A549 (cell line): ENCODE results near the gene ACVR1. TPM values are rescaled to one million over a fixed set of nuclear protein-coding genes. Genes with fewer than 3 reads are reported as not detected.

ENCODE experiments used
- ATAC-seq, 2 experiments: fragments of 200-7000 bp in 1 of 2; fragments of >200 bp in 1 of 2; cut with Nextera tagmentation in 1 of 2; cut with Tn5 transposase in 1 of 2; 3 replicates each; pipeline versions ENCODE4 v1.8.0 to v1.9.1; 2018 to 2020; ENCODE audit warnings: mild to moderate bottlenecking in 1 of 2, moderate library complexity in 1 of 2
- CTCF ChIA-PET: fragments of 300-600 bp; sonication (Branson Sonifier 250); formaldehyde crosslinking; extraction: SDS; loops from one replicate; lab custom pipeline; 2021; ENCODE audit warnings: antibody characterized with exemption, inconsistent platforms; lab: Yijun Ruan, JAX
- POLR2A ChIA-PET: fragments of 350-600 bp; formaldehyde crosslinking; extraction: SDS; loops from one replicate; lab custom pipeline; 2021; ENCODE audit warnings: antibody characterized with exemption, inconsistent platforms; lab: Yijun Ruan, JAX
- DNase-seq, 2 experiments: peaks; one replicate each; pipeline versions ENCODE4 v3.0.0 to v3.0.0-alpha.2; 2011 to 2016; ENCODE audit warnings: low read depth in 1 of 2, low spot score in 1 of 2
- FAIRE-seq: peaks from 2 replicates; lab custom pipeline; 2011; peaks lifted over from hg19 to GRCh38; lab: Jason Lieb, UNC
- H3K27ac ChIP-seq, 2 experiments: fragments of >200 bp; sonication (Bioruptor Twin); formaldehyde crosslinking; 3 replicates each; pipeline ENCODE4 v1.5.1; 2016 to 2017
- H3K4me1 ChIP-seq: fragments of >200 bp; sonication (Bioruptor Twin); formaldehyde crosslinking; 3 replicates; pipeline ENCODE4 v1.6.1; 2016
- H3K4me2 ChIP-seq: fragments of >200 bp; sonication (Bioruptor Twin); formaldehyde crosslinking; 3 replicates; pipeline ENCODE4 v1.6.1; 2016
- H3K4me3 ChIP-seq: fragments of >200 bp; sonication (Bioruptor Twin); formaldehyde crosslinking; 3 replicates; pipeline ENCODE4 v1.5.1; 2016
- H3K9me3 ChIP-seq: fragments of >200 bp; sonication (Bioruptor Twin); formaldehyde crosslinking; 3 replicates; pipeline ENCODE4 v1.6.1; 2016
- BCL3 ChIP-seq: fragments of >200 bp; sonication (Bioruptor Twin); formaldehyde crosslinking; IDR thresholded peaks from 3 replicates; pipeline ENCODE4 v1.6.1; 2016
- CBX8 ChIP-seq: fragments of 200-600 bp; sonication (generic); IDR thresholded peaks from 2 replicates; pipeline ENCODE4 v1.6.1; 2016
- CEBPB ChIP-seq, 2 experiments: fragments of >200 bp in 1 of 2; sonication (Bioruptor Twin) in 1 of 2; formaldehyde crosslinking in 1 of 2; IDR thresholded peaks; 2 replicates each; pipeline ENCODE4 v1.6.1; 2012 to 2016
- E2F6 ChIP-seq: IDR thresholded peaks from 2 replicates; pipeline ENCODE4 v1.6.1; 2012; ENCODE audit warnings: low read depth, borderline replicate concordance
- EHF ChIP-seq: fragments of 250-450 bp; sonication (Bioruptor Pico); IDR thresholded peaks from 2 replicates; pipeline ENCODE4 v1.5.0; 2020; ENCODE audit warnings: mild to moderate bottlenecking
- EHMT2 ChIP-seq: fragments of 200-600 bp; sonication (generic); IDR thresholded peaks from 2 replicates; pipeline ENCODE4 v1.6.1; 2016; ENCODE audit warnings: antibody characterized with exemption, low read depth, mild to moderate bottlenecking, moderate library complexity
- FOSL2 ChIP-seq, 2 experiments: fragments of 450-650 bp in 1 of 2; fragments of >200 bp in 1 of 2; sonication (Bioruptor Twin) in 1 of 2; formaldehyde crosslinking; IDR thresholded peaks; 2 replicates each; pipeline versions ENCODE4 v1.5.0 to v1.6.1; 2016 to 2020; ENCODE audit warnings: mild to moderate bottlenecking in 1 of 2, moderate library complexity in 1 of 2
- HDAC2 ChIP-seq: fragments of 200-600 bp; sonication (generic); IDR thresholded peaks from 2 replicates; pipeline ENCODE4 v1.6.1; 2016
- HOXB5 ChIP-seq: fragments of 250-450 bp; sonication (Bioruptor Pico); IDR thresholded peaks from 2 replicates; pipeline ENCODE4 v1.5.0; 2020; ENCODE audit warnings: mild to moderate bottlenecking, moderate library complexity
- NFE2L2 ChIP-seq: fragments of 150-350 bp; conservative IDR thresholded peaks from 2 replicates; pipeline ENCODE4 v1.6.1; 2014; ENCODE audit warnings: low read length
- RAD21 ChIP-seq, 2 experiments: fragments of >200 bp in 1 of 2; sonication (Bioruptor Twin) in 1 of 2; formaldehyde crosslinking in 1 of 2; IDR thresholded peaks in 1 of 2; conservative IDR thresholded peaks in 1 of 2; 2 replicates in 1 of 2; 3 replicates in 1 of 2; pipeline ENCODE4 v1.6.1; 2012 to 2018; ENCODE audit warnings: inconsistent platforms in 1 of 2
- REST ChIP-seq: fragments of 200-600 bp; sonication (generic); IDR thresholded peaks from 2 replicates; pipeline ENCODE4 v1.6.1; 2016; ENCODE audit warnings: antibody characterized with exemption, mild to moderate bottlenecking, moderate library complexity
- RFX5 ChIP-seq: fragments of 450-650 bp; IDR thresholded peaks from 2 replicates; pipeline ENCODE4 v1.7.1; 2014; ENCODE audit warnings: antibody characterized with exemption, mild to moderate bottlenecking, moderate library complexity
- RNF2 ChIP-seq: fragments of 200-600 bp; sonication (generic); IDR thresholded peaks from 2 replicates; pipeline ENCODE4 v1.6.1; 2016; ENCODE audit warnings: low read depth, mild to moderate bottlenecking, antibody characterized with exemption, moderate library complexity, borderline replicate concordance
- SMC3 ChIP-seq: fragments of >200 bp; sonication (Bioruptor Twin); formaldehyde crosslinking; IDR thresholded peaks from 3 replicates; pipeline ENCODE4 v1.6.1; 2018; ENCODE audit warnings: inconsistent platforms
- ZC3H11A ChIP-seq: fragments of 450-650 bp; IDR thresholded peaks from 2 replicates; pipeline ENCODE4 v1.6.1; 2014; ENCODE audit warnings: antibody characterized with exemption, mild to moderate bottlenecking
- ZNF302 ChIP-seq: fragments of 250-450 bp; sonication (Bioruptor Pico); IDR thresholded peaks from 2 replicates; pipeline ENCODE4 v1.9.0; 2021; ENCODE audit warnings: inconsistent platforms, mild to moderate bottlenecking, moderate library complexity
- WGBS: methylation state at CpG from one replicate; pipeline ENCODE4 v1.1.6; 2017; ENCODE audit errors: missing lambda C conversion rate; 5-methylcytosine and 5-hydroxymethylcytosine counted together
- polyA plus RNA-seq, 4 experiments: library from polyadenylated mRNA; depleted of rRNA in 3 of 4; stranded (reverse); fragments of >200 nt; fragmentation: RNase III in 1 of 4; extraction: RNeasy Plus Mini Kit Qiagen cat#74134 plus additional on column Dnase treatment in 1 of 4; gene quantifications; 2 replicates in 3 of 4; 3 replicates in 1 of 4; pipeline ENCODE4 v1.2.3, GENCODE V29; 2011 to 2017
- TF ChIP-seq, protein P1 (sequence below): fragments of >200 bp; sonication (Bioruptor Twin); formaldehyde crosslinking; IDR thresholded peaks from 3 replicates; pipeline ENCODE4 v1.5.1; 2016
- TF ChIP-seq, protein P2 (sequence below): fragments of 150-350 bp; IDR thresholded peaks from 2 replicates; pipeline ENCODE4 v1.6.1; 2014; ENCODE audit warnings: low read depth, mild to moderate bottlenecking, low read length

ACVR1 gene
- polyA plus RNA-seq, 2 of the 4 experiments (the other 2 are of a cell fraction), result 14.6 to 21.6 TPM

GRCh38 chr2:157902692-157903091 lies 26.6 kb upstream of the ACVR1 start:
- DNase-seq (no peak), FAIRE-seq (no peak), ATAC-seq (no peak)
- WGBS, result 55% methylated on average over 1 of the region's 1 CpG
- Histone ChIP-seq H3K4me1 (peaks cover 11% of the 10 kb centered on the region; the same call in 2 of the 3 replicates), H3K4me3 (no peak overlapping the region), H3K27ac (no peak overlapping the region), H3K4me2 (no peak overlapping the region)
- POLR2A ChIA-PET, result interaction anchor here (0.6 kb wide), 1 partner anchor 368 kb away, joined by 3 read pairs; no protein-coding TSS in a partner anchor
- CTCF ChIA-PET, result interaction anchor here (0.6 to 0.9 kb wide), 2 partner anchors 106 to 575 kb away, joined by 3 to 5 read pairs; no protein-coding TSS in a partner anchor
- no peak for TF ChIP-seq NFE2L2
- no peak for TF ChIP-seq SMC3
- TF ChIP-seq E2F6, result no peak
- no peak for TF ChIP-seq RNF2
- TF ChIP-seq, all 56 proteins: peak for 0
- H3K9me3 ChIP-seq, result no peaks in the 10 kb centered on the region

GRCh38 chr2:157901325-157901724 lies 25.2 kb upstream of the ACVR1 start:
- TF ChIP-seq, protein P1, sequence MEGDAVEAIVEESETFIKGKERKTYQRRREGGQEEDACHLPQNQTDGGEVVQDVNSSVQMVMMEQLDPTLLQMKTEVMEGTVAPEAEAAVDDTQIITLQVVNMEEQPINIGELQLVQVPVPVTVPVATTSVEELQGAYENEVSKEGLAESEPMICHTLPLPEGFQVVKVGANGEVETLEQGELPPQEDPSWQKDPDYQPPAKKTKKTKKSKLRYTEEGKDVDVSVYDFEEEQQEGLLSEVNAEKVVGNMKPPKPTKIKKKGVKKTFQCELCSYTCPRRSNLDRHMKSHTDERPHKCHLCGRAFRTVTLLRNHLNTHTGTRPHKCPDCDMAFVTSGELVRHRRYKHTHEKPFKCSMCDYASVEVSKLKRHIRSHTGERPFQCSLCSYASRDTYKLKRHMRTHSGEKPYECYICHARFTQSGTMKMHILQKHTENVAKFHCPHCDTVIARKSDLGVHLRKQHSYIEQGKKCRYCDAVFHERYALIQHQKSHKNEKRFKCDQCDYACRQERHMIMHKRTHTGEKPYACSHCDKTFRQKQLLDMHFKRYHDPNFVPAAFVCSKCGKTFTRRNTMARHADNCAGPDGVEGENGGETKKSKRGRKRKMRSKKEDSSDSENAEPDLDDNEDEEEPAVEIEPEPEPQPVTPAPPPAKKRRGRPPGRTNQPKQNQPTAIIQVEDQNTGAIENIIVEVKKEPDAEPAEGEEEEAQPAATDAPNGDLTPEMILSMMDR, result 0 out of 3 replicates have a peak, but pooled peaks have one; percentile 10
- no peak for TF ChIP-seq ZC3H11A
- no peak for TF ChIP-seq REST
- Histone ChIP-seq H3K4me3 (no peak overlapping the region), H3K27ac (no peak overlapping the region), H3K9me3 (no peaks in the 10 kb centered on the region), H3K4me1 (peaks cover 11% of the 10 kb centered on the region; the same call in 2 of the 3 replicates), H3K4me2 (no peak overlapping the region)
- WGBS, result 38% methylated on average over 3 of the region's 3 CpGs
- no peak for DNase-seq
- peak in 1 of 2 experiments; percentile 35; a peak in 1 of 6 replicates for ATAC-seq
- CTCF ChIA-PET, result interaction anchor here (1.2 to 2.1 kb wide), 2 partner anchors 9 to 11 kb away, joined by 4 to 7 read pairs; no protein-coding TSS in a partner anchor
- POLR2A ChIA-PET, result no interaction called here
- FAIRE-seq, result no peak

- Histone ChIP-seq H3K4me1 (peaks cover 11% of the 10 kb centered on the region; the same call in 2 of the 3 replicates), H3K9me3 (no peaks in the 10 kb centered on the region), H3K4me2 (no peak overlapping the region), H3K27ac (no peak overlapping the region), H3K4me3 (no peak overlapping the region)
- FAIRE-seq (no peak), ATAC-seq (no peak), DNase-seq (no peak)
- WGBS, result 49% methylated on average over 2 of the region's 2 CpGs
- ChIA-PET POLR2A (no interaction called here), CTCF (interaction anchor here (1.2 to 2.2 kb wide), 3 partner anchors 9 to 123 kb away, joined by 4 to 7 read pairs (median 6); no protein-coding TSS in a partner anchor)
- TF ChIP-seq HDAC2 (no peak), NFE2L2 (no peak), EHMT2 (no peak), BCL3 (no peak), ZNF302 (CRISPR knock-in tag) (no peak), CEBPB (IDR thresholded peaks at IDR 0.05) (no peak), FOSL2 (IDR thresholded peaks at IDR 0.05) (no peak), FOSL2 (CRISPR knock-in tag; IDR thresholded peaks at IDR 0.05) (no peak), HOXB5 (CRISPR knock-in tag) (no peak), EHF (no peak), RFX5 (no peak), RAD21 (conservative IDR thresholded peaks at IDR 0.05 in 1 of 2, IDR thresholded peaks at IDR 0.05 in 1 of 2) (no peak), CBX8 (no peak), ZC3H11A (no peak)
- TF ChIP-seq, protein P2, sequence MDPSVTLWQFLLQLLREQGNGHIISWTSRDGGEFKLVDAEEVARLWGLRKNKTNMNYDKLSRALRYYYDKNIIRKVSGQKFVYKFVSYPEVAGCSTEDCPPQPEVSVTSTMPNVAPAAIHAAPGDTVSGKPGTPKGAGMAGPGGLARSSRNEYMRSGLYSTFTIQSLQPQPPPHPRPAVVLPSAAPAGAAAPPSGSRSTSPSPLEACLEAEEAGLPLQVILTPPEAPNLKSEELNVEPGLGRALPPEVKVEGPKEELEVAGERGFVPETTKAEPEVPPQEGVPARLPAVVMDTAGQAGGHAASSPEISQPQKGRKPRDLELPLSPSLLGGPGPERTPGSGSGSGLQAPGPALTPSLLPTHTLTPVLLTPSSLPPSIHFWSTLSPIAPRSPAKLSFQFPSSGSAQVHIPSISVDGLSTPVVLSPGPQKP, result no peak
- TF ChIP-seq, protein P1, result no peak
Observed at GRCh38 chr2:157900684-157901083, 24.6 kb upstream of the ACVR1 start.
